ENCODE data around the gene COX10. TPM values are rescaled to one million over a fixed set of nuclear protein-coding genes. Genes with fewer than 3 reads are reported as not detected.
A peak's percentile ranks its signal among the peaks of the same experiment; 100 is the strongest.

COX10 gene
- total and polyA plus RNA-seq, 10 donors: 3.0 to 28.8 (median 14.9) TPM

- no peak overlapping the region for H3K4me3 ChIP-seq
- H3K36me3 ChIP-seq: peaks cover 0 to 32% (median 2%) of the 10 kb centered on the region in 6 donors
- H3K9me3 ChIP-seq: no peaks in the 10 kb centered on the region
- no peak overlapping the region for H3K27ac ChIP-seq
- TF ChIP-seq POLR2A (IDR thresholded peaks at IDR 0.05): no peak
- H3K27me3 ChIP-seq (replicated peaks in 1 of 7): no peaks in the 10 kb centered on the region
- H3K4me1 ChIP-seq: peaks cover 0 to 19% (median 2%) of the 10 kb centered on the region in 6 donors
- DNase-seq: no peak
- intact Hi-C loops (cut with DNase I; ENCODE audit: low total_unique reads): loop anchor here (10.0 kb wide), 1 partner anchor 61 kb away; no protein-coding TSS in a partner anchor
- WGBS, 5 donors: 85 to 93% (median 90%) methylated on average over 8 of the region's 8 CpGs
Measured at GRCh38 chr17:14103836-14104235, 34.5 kb downstream of the COX10 start.

- intact Hi-C loops (cut with DNase I; ENCODE audit: low total_unique reads): loop anchor here (10.0 kb wide), 1 partner anchor 60 kb away; no protein-coding TSS in a partner anchor
- H3K36me3 ChIP-seq: peaks cover 0 to 37% (median 2%) of the 10 kb centered on the region in 6 donors
- peaks cover 0 to 19% (median 2%) of the 10 kb centered on the region in 6 donors for H3K4me1 ChIP-seq
- DNase-seq: no peak
- H3K9me3 ChIP-seq: no peaks in the 10 kb centered on the region
- no peaks in the 10 kb centered on the region for H3K27me3 ChIP-seq (replicated peaks in 1 of 7)
- TF ChIP-seq POLR2A (IDR thresholded peaks at IDR 0.05): no peak
- no peak for TF ChIP-seq CTCF (IDR thresholded peaks at IDR 0.05 in 8 of 11, conservative IDR thresholded peaks at IDR 0.05 in 3 of 11)
- TF ChIP-seq POLR2AphosphoS5 (IDR thresholded peaks at IDR 0.05): no peak
- WGBS, 5 donors: 50 to 61% (median 56%) methylated on average over 3 of the region's 3 CpGs
- H3K4me3 ChIP-seq: no peak overlapping the region
- H3K27ac ChIP-seq: no peak overlapping the region
Measured at GRCh38 chr17:14104734-14105133, 35.4 kb downstream of the COX10 start.

GRCh38 chr17:14107889-14108288 lies 38.6 kb downstream of the COX10 start:
- peak overlapping the region in 1 of 8 donors; percentile 15 for H3K27ac ChIP-seq
- intact Hi-C loops (cut with DNase I; ENCODE audit: low total_unique reads): loop anchor here (10.0 kb wide), 1 partner anchor 57 kb away; no protein-coding TSS in a partner anchor
- DNase-seq: no peak

GRCh38 chr17:14112407-14112806 lies 43.1 kb downstream of the COX10 start:
- H3K9me3 ChIP-seq: no peaks in the 10 kb centered on the region
- intact Hi-C loops (cut with DNase I; ENCODE audit: low total_unique reads): no loop called here
- 91 to 95% (median 94%) methylated on average over 2 of the region's 2 CpGs for WGBS, 5 donors
- no peak overlapping the region for H3K27ac ChIP-seq
- H3K4me3 ChIP-seq: no peak overlapping the region
- no peak for TF ChIP-seq POLR2AphosphoS5 (IDR thresholded peaks at IDR 0.05)
- TF ChIP-seq CTCF (IDR thresholded peaks at IDR 0.05 in 8 of 11, conservative IDR thresholded peaks at IDR 0.05 in 3 of 11): no peak
- no peak for TF ChIP-seq POLR2A (IDR thresholded peaks at IDR 0.05)
- H3K4me1 ChIP-seq: peaks cover 0 to 8% (median under 1%) of the 10 kb centered on the region in 6 donors
- H3K27me3 ChIP-seq (replicated peaks in 1 of 7): no peaks in the 10 kb centered on the region
- no peak for DNase-seq
- peaks cover 0 to 5% (median 0%) of the 10 kb centered on the region in 6 donors for H3K36me3 ChIP-seq

More at GRCh38 chr17:14107889-14108288, 38.6 kb downstream of the COX10 start:
- Histone ChIP-seq H3K4me3 (no peak overlapping the region), H3K9me3 (no peaks in the 10 kb centered on the region), H3K36me3 (peaks cover 0 to 17% (median 2%) of the 10 kb centered on the region in 6 donors), H3K4me1 (peaks cover 0 to 19% (median 2%) of the 10 kb centered on the region in 6 donors), H3K27me3 (replicated peaks in 1 of 7) (no peaks in the 10 kb centered on the region)
- TF ChIP-seq CTCF (IDR thresholded peaks at IDR 0.05 in 8 of 11, conservative IDR thresholded peaks at IDR 0.05 in 3 of 11): no peak
- no peak for TF ChIP-seq POLR2AphosphoS5 (IDR thresholded peaks at IDR 0.05)
- no peak for TF ChIP-seq POLR2A (IDR thresholded peaks at IDR 0.05)

Data from spleen (tissue), 11 donors.